ENCODE data around the gene FOXP1. TPM values are rescaled to one million over a fixed set of nuclear protein-coding genes. Genes with fewer than 3 reads are reported as not detected.
A peak's percentile ranks its signal among the peaks of the same experiment; 100 is the strongest.

The FOXP1 gene
- total RNA-seq, 1 donor from 2014 or later = 27.3 TPM

GRCh38 chr3:71345429-71346040, 238.0 kb downstream of the FOXP1 start:
- Histone ChIP-seq H3K9ac (no peak overlapping the region), H3K36me3 (no peaks in the 10 kb centered on the region), H4K20me1 (ENCODE audit: low read depth) (no peaks in the 10 kb centered on the region), H3K27me3 (no peaks in the 10 kb centered on the region), H3K9me3 (ENCODE audit: low read depth) (no peaks in the 10 kb centered on the region), H3K4me2 (no peak overlapping the region), H2AFZ (replicated peaks) (no peak overlapping the region), H3K4me3 (no peak overlapping the region), H3K4me1 (no peaks in the 10 kb centered on the region), H3K79me2 (ENCODE audit: low read depth) (no peaks in the 10 kb centered on the region), H3K27ac (no peak overlapping the region), H3F3A (ENCODE audit: low read depth) (no peaks in the 10 kb centered on the region)
- Mint-ChIP-seq H3K4me3 (no peak overlapping the region), H3K9me3 (peaks cover 7% of the 10 kb centered on the region), H3K4me1 (no peaks in the 10 kb centered on the region), H3K27me3 (ENCODE audit: insufficient read depth, low read depth) (peaks cover 6% of the 10 kb centered on the region), H3K36me3 (peaks cover 8% of the 10 kb centered on the region), H3K27ac (no peak overlapping the region)
- TF ChIP-seq EZH2phosphoT487 (IDR thresholded peaks at IDR 0.05) (no peak), EZH2 (IDR thresholded peaks at IDR 0.05) (no peak)
- TF ChIP-seq, protein P1, sequence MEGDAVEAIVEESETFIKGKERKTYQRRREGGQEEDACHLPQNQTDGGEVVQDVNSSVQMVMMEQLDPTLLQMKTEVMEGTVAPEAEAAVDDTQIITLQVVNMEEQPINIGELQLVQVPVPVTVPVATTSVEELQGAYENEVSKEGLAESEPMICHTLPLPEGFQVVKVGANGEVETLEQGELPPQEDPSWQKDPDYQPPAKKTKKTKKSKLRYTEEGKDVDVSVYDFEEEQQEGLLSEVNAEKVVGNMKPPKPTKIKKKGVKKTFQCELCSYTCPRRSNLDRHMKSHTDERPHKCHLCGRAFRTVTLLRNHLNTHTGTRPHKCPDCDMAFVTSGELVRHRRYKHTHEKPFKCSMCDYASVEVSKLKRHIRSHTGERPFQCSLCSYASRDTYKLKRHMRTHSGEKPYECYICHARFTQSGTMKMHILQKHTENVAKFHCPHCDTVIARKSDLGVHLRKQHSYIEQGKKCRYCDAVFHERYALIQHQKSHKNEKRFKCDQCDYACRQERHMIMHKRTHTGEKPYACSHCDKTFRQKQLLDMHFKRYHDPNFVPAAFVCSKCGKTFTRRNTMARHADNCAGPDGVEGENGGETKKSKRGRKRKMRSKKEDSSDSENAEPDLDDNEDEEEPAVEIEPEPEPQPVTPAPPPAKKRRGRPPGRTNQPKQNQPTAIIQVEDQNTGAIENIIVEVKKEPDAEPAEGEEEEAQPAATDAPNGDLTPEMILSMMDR (IDR thresholded peaks at IDR 0.05) = no peak
- DNase-seq (ENCODE audit: low spot score) = no peak

- peaks cover 15% of the 10 kb centered on the region for H3K4me1 ChIP-seq
Observed at GRCh38 chr3:71341721-71342120, 241.8 kb downstream of the FOXP1 start.

DNA sequence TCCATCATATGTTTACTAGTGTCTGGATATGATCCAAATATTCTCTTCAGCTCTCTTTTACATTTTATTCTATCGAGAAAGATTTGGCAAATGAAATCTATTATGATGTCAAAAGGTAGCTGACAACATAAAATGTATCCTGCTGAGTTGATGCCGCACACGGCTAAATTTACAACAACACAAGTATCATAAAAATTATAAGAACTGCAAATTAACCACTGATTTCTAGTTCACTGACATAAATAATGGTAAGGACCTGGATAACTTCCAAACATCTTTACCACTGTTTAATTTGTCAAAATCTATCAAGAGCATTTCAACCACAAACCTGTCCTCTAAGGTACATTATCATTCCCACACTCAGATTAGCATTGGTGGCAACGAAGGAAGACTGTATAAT, 244.5 kb downstream of the FOXP1 start:
- H3K27ac ChIP-seq = no peak overlapping the region
- H3K27me3 ChIP-seq = no peaks in the 10 kb centered on the region
- H3K9ac ChIP-seq = no peak overlapping the region
- no peaks in the 10 kb centered on the region for H3K79me2 ChIP-seq (ENCODE audit: low read depth)
- no peaks in the 10 kb centered on the region for H3K36me3 ChIP-seq
- H3F3A ChIP-seq (ENCODE audit: low read depth) = no peaks in the 10 kb centered on the region
- H3K4me3 Mint-ChIP-seq = no peak overlapping the region
- peaks cover 15% of the 10 kb centered on the region for H3K4me1 ChIP-seq
- H3K4me3 ChIP-seq = no peak overlapping the region
- no peak overlapping the region for H3K27ac Mint-ChIP-seq
- no peaks in the 10 kb centered on the region for H3K9me3 ChIP-seq (ENCODE audit: low read depth)
- peak overlapping the region; percentile 33 for H3K4me2 ChIP-seq
- DNase-seq (ENCODE audit: low spot score) = no peak
- no peaks in the 10 kb centered on the region for H4K20me1 ChIP-seq (ENCODE audit: low read depth)
- H3K36me3 Mint-ChIP-seq = peaks cover 11% of the 10 kb centered on the region
- peaks cover 8% of the 10 kb centered on the region for H3K4me1 Mint-ChIP-seq
- TF ChIP-seq EZH2phosphoT487 (IDR thresholded peaks at IDR 0.05) = no peak
- no peak for TF ChIP-seq EZH2 (IDR thresholded peaks at IDR 0.05)
- TF ChIP-seq, protein P1 (IDR thresholded peaks at IDR 0.05) = no peak
- H3K27me3 Mint-ChIP-seq (ENCODE audit: insufficient read depth, low read depth) = no peaks in the 10 kb centered on the region
- peaks cover 7% of the 10 kb centered on the region for H3K9me3 Mint-ChIP-seq
- H2AFZ ChIP-seq (replicated peaks) = no peak overlapping the region

More at GRCh38 chr3:71341721-71342120, 241.8 kb downstream of the FOXP1 start:
- Histone ChIP-seq H3K79me2 (ENCODE audit: low read depth) (no peaks in the 10 kb centered on the region), H3K27me3 (no peaks in the 10 kb centered on the region), H3K4me3 (no peak overlapping the region), H3K27ac (no peak overlapping the region), H4K20me1 (ENCODE audit: low read depth) (no peaks in the 10 kb centered on the region), H3F3A (ENCODE audit: low read depth) (no peaks in the 10 kb centered on the region), H3K9ac (no peak overlapping the region), H3K4me2 (no peak overlapping the region), H3K36me3 (no peaks in the 10 kb centered on the region), H3K9me3 (ENCODE audit: low read depth) (no peaks in the 10 kb centered on the region), H2AFZ (replicated peaks) (no peak overlapping the region)
- Mint-ChIP-seq H3K27ac (no peak overlapping the region), H3K27me3 (ENCODE audit: insufficient read depth, low read depth) (no peaks in the 10 kb centered on the region), H3K36me3 (peaks cover 8% of the 10 kb centered on the region), H3K9me3 (peaks cover 7% of the 10 kb centered on the region), H3K4me3 (no peak overlapping the region), H3K4me1 (peaks cover 7% of the 10 kb centered on the region)
- DNase-seq (ENCODE audit: low spot score) = no peak
- TF ChIP-seq EZH2 (IDR thresholded peaks at IDR 0.05) (no peak), EZH2phosphoT487 (IDR thresholded peaks at IDR 0.05) (no peak)
- TF ChIP-seq, protein P1 (IDR thresholded peaks at IDR 0.05) = no peak

Data from neural progenitor cell (in vitro differentiated cells).